GM23338 (cell line): ENCODE measurements around the gene ZDHHC3.

Source experiments
- CREB1 ChIP-seq: fragments of 250-450 bp; sonication (Bioruptor Pico); IDR thresholded peaks from 2 replicates; pipeline ENCODE4 v1.5.0; 2020; ENCODE audit warnings: low read depth, mild to moderate bottlenecking, moderate library complexity
- CTCF ChIP-seq, 2 experiments: fragments of 200-600 bp in 1 of 2; sonication (generic) in 1 of 2; conservative IDR thresholded peaks; 2 replicates each; pipeline versions ENCODE4 v1.5.1 to v1.6.1; 2016 to 2017; ENCODE audit warnings: antibody characterized with exemption in 2 of 2, low read depth in 2 of 2, mild to moderate bottlenecking in 2 of 2, moderate library complexity in 1 of 2
- ETS1 ChIP-seq: IDR thresholded peaks from 2 replicates; pipeline ENCODE4 v1.6.1; 2016; ENCODE audit warnings: antibody characterized with exemption
- EZH2 ChIP-seq: fragments of 200-600 bp; sonication (generic); IDR thresholded peaks from one replicate; pipeline ENCODE4 v1.8.0; 2017; ENCODE audit warnings: antibody characterized with exemption, mild to moderate bottlenecking, low read depth; ENCODE audit not compliant: unreplicated experiment
- EZH2phosphoT487 ChIP-seq: fragments of 200-600 bp; sonication (generic); IDR thresholded peaks from one replicate; pipeline ENCODE4 v1.8.1; 2018; ENCODE audit warnings: antibody characterized with exemption; ENCODE audit not compliant: unreplicated experiment
- JUNB ChIP-seq: IDR thresholded peaks from one replicate; pipeline ENCODE4 v1.6.1; 2016; ENCODE audit warnings: antibody characterized with exemption; ENCODE audit not compliant: unreplicated experiment
- NANOG ChIP-seq: IDR thresholded peaks from 2 replicates; pipeline ENCODE4 v1.6.1; 2016; ENCODE audit warnings: antibody characterized with exemption, borderline replicate concordance
- POLR2AphosphoS5 ChIP-seq: IDR thresholded peaks from 2 replicates; pipeline ENCODE4 v1.6.1; 2016; ENCODE audit warnings: antibody characterized with exemption, low read depth
- REST ChIP-seq: IDR thresholded peaks from one replicate; pipeline ENCODE4 v1.6.1; 2018; ENCODE audit warnings: antibody characterized with exemption; ENCODE audit not compliant: unreplicated experiment
- ZNF114 ChIP-seq: fragments of 250-450 bp; sonication (Bioruptor Pico); IDR thresholded peaks from 2 replicates; pipeline ENCODE4 v1.5.0; 2020; ENCODE audit warnings: mild to moderate bottlenecking, moderate library complexity
- ZNF331 ChIP-seq: fragments of 250-450 bp; sonication (Bioruptor Pico); IDR thresholded peaks from 2 replicates; pipeline ENCODE4 v1.5.0; 2020; ENCODE audit warnings: low read depth, mild to moderate bottlenecking, moderate library complexity

GRCh38 chr3:45002139-45002660 lies 26.2 kb upstream of the ZDHHC3 start:
- TF ChIP-seq CTCF (conservative IDR thresholded peaks at IDR 0.05; ENCODE audit: low read depth in 2 of 2) (no peak), EZH2 (no peak), POLR2AphosphoS5 (no peak), ZNF331 (CRISPR knock-in tag) (no peak), REST (no peak), EZH2phosphoT487 (no peak), CREB1 (CRISPR knock-in tag) (no peak), JUNB (no peak), ETS1 (no peak), ZNF114 (CRISPR knock-in tag) (no peak), NANOG (no peak)
